CD4-positive, alpha-beta T cell (primary cell): ENCODE data around the gene DOCK9. TPM values are rescaled to one million over a fixed set of nuclear protein-coding genes. Genes with fewer than 3 reads are reported as not detected.

ENCODE experiments used
- ATAC-seq: fragments of 200-7000 bp; cut with Tn5 transposase; one replicate; pipeline ENCODE4 v1.10.0; 2022; ENCODE audit warnings: mild to moderate bottlenecking; ENCODE audit not compliant: poor library complexity
- CTCF ChIA-PET: fragments of 350-600 bp; sonication (Branson Sonifier 250); formaldehyde crosslinking; loops from one replicate; lab custom pipeline; 2021; ENCODE audit warnings: antibody characterized with exemption, inconsistent platforms; lab: Charles Lee
- POLR2A ChIA-PET: fragments of 350-600 bp; sonication (Branson Sonifier 250); formaldehyde crosslinking; loops from one replicate; lab custom pipeline; 2021; ENCODE audit warnings: antibody characterized with exemption, inconsistent platforms; lab: Charles Lee
- DNase-seq, 14 experiments: peaks; one replicate each; pipeline ENCODE4 v3.0.0-alpha.2; 2013 to 2020; ENCODE audit warnings: mixed read lengths in 2 of 14
- H3K27ac ChIP-seq, 2 donors: one replicate each; pipeline versions ENCODE4 v1.5.1 to v1.7.0; 2013; ENCODE audit warnings: low read length in 2 of 2, low read depth in 1 of 2, mild to moderate bottlenecking in 1 of 2
- H3K27me3 ChIP-seq, 2 experiments: 1 replicate in 1 of 2; 2 replicates in 1 of 2; pipeline versions ENCODE4 v1.6.1 to v1.7.0; 2013; ENCODE audit warnings: low read length in 2 of 2, control low read depth in 1 of 2, mild to moderate bottlenecking in 1 of 2, moderate library complexity in 1 of 2; ENCODE audit not compliant: insufficient read depth in 2 of 2, control insufficient read depth in 1 of 2
- H3K36me3 ChIP-seq: one replicate; pipeline ENCODE4 v1.6.1; 2013; ENCODE audit warnings: low read length, control low read depth; ENCODE audit not compliant: insufficient read depth
- H3K4me1 ChIP-seq: one replicate; pipeline ENCODE4 v1.6.1; 2013; ENCODE audit warnings: low read length, control low read depth; ENCODE audit not compliant: insufficient read depth
- H3K4me3 ChIP-seq: one replicate; pipeline ENCODE4 v1.5.1; 2013; ENCODE audit warnings: mild to moderate bottlenecking, low read length, moderate library complexity
- H3K9me3 ChIP-seq, 2 experiments: 1 replicate in 1 of 2; 2 replicates in 1 of 2; pipeline versions ENCODE4 v1.6.1 to v1.7.0; 2013; ENCODE audit warnings: low read length in 2 of 2, mild to moderate bottlenecking in 2 of 2, control low read depth in 1 of 2, moderate library complexity in 1 of 2; ENCODE audit not compliant: control insufficient read depth in 1 of 2, insufficient read depth in 1 of 2
- H3K27ac Mint-ChIP-seq: one replicate; pipeline ENCODE4 v1.8.0; 2020; ENCODE audit warnings: mixed read lengths
- H3K27me3 Mint-ChIP-seq: one replicate; pipeline ENCODE4 v1.8.0; 2021; ENCODE audit warnings: mixed read lengths
- H3K36me3 Mint-ChIP-seq: one replicate; pipeline ENCODE4 v1.8.0; 2021; ENCODE audit warnings: low read depth, mixed read lengths
- H3K4me1 Mint-ChIP-seq: one replicate; pipeline ENCODE4 v1.8.0; 2021; ENCODE audit warnings: low read depth, mixed read lengths
- H3K4me3 Mint-ChIP-seq: one replicate; pipeline ENCODE4 v1.8.0; 2020; ENCODE audit warnings: mild to moderate bottlenecking, mixed read lengths
- H3K9me3 Mint-ChIP-seq: one replicate; pipeline ENCODE4 v1.8.0; 2020; ENCODE audit warnings: mixed read lengths
- intact Hi-C, 2 experiments: fragments of 100-400 bp; cut with DNase I in 1 of 2; cut with micrococcal nuclease in 1 of 2; formaldehyde crosslinking; loops; one replicate each; pipeline versions ENCODE4 v1.15.1 to v1.9.0; 2023 to 2025; cut with DNase I, micrococcal nuclease
- total RNA-seq, 174 experiments: library from RNA in 2 of 174; stranded (reverse) in 2 of 174; gene quantifications; one replicate each; pipeline ENCODE4 v1.2.3 and lab custom pipeline; 2021 to 2026
- TF ChIP-seq, protein P1 (sequence below): fragments of 200-600 bp; IDR thresholded peaks from one replicate; pipeline ENCODE4 v1.8.0; 2022; ENCODE audit warnings: antibody characterized with exemption, mild to moderate bottlenecking

Gene DOCK9
- total RNA-seq, 2 experiments from 2014 or later: 76.3 to 79.3 TPM

DNA sequence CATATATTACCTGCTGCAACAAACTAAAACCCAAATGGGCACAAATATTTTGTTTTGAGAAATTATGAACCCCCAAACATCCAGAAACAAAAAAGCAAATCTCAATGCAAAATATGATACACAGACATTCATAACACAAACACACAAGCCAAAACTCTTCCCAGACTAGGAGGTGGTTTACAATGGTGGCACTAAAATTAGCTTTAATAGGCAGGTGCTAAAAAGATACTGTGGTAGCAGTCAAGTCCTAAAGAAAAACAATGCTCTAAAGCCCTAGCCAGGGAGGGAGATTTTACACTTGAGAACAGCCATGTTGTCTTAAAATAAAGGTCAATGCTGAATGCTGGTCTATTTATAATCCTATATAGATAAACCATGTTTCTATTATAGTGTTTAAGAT lies 65.0 kb downstream of the DOCK9 start:
- CTCF ChIA-PET: interaction anchor here (1.6 kb wide), 1 partner anchor 137 kb away, joined by 3 read pairs; no protein-coding TSS in a partner anchor
- Histone ChIP-seq H3K4me1 (peaks cover 8% of the 10 kb centered on the region), H3K4me3 (no peak overlapping the region), H3K36me3 (peaks cover 33% of the 10 kb centered on the region), H3K27ac (no peak overlapping the region), H3K27me3 (no peaks in the 10 kb centered on the region), H3K9me3 (no peaks in the 10 kb centered on the region)
- H3K9me3 Mint-ChIP-seq: no peaks in the 10 kb centered on the region
- intact Hi-C loops: loop anchor here in 1 of 2 experiments (10.0 kb wide), 2 partner anchors 82 to 122 kb away; no protein-coding TSS in a partner anchor
- no peaks in the 10 kb centered on the region for H3K27me3 Mint-ChIP-seq
- TF ChIP-seq, protein P1, sequence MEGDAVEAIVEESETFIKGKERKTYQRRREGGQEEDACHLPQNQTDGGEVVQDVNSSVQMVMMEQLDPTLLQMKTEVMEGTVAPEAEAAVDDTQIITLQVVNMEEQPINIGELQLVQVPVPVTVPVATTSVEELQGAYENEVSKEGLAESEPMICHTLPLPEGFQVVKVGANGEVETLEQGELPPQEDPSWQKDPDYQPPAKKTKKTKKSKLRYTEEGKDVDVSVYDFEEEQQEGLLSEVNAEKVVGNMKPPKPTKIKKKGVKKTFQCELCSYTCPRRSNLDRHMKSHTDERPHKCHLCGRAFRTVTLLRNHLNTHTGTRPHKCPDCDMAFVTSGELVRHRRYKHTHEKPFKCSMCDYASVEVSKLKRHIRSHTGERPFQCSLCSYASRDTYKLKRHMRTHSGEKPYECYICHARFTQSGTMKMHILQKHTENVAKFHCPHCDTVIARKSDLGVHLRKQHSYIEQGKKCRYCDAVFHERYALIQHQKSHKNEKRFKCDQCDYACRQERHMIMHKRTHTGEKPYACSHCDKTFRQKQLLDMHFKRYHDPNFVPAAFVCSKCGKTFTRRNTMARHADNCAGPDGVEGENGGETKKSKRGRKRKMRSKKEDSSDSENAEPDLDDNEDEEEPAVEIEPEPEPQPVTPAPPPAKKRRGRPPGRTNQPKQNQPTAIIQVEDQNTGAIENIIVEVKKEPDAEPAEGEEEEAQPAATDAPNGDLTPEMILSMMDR: no peak
- H3K4me3 Mint-ChIP-seq: no peak overlapping the region
- DNase-seq: no peak
- POLR2A ChIA-PET: no interaction called here
- peak overlapping the region; percentile 74 for H3K27ac Mint-ChIP-seq
- H3K4me1 Mint-ChIP-seq: peaks cover 49% of the 10 kb centered on the region
- peaks cover 67% of the 10 kb centered on the region for H3K36me3 Mint-ChIP-seq
- ATAC-seq: no peak

- TF ChIP-seq, protein P1: no peak
- intact Hi-C loops: loop anchor here in 1 of 2 experiments (10.0 kb wide), 2 partner anchors 84 to 124 kb away; no protein-coding TSS in a partner anchor
- Mint-ChIP-seq H3K4me3 (peak overlapping the region; percentile 70), H3K27ac (peak overlapping the region; percentile 91), H3K9me3 (no peaks in the 10 kb centered on the region), H3K27me3 (no peaks in the 10 kb centered on the region), H3K36me3 (peaks cover 68% of the 10 kb centered on the region), H3K4me1 (peaks cover 39% of the 10 kb centered on the region)
- Histone ChIP-seq H3K27ac (peak overlapping the region in 1 of 2 donors; percentile 4), H3K36me3 (peaks cover 34% of the 10 kb centered on the region), H3K4me1 (peaks cover 8% of the 10 kb centered on the region), H3K27me3 (no peaks in the 10 kb centered on the region), H3K4me3 (no peak overlapping the region), H3K9me3 (no peaks in the 10 kb centered on the region)
- peak in 10 of 14 experiments; percentile 5 to 77 (median 24) for DNase-seq
- ATAC-seq: peak; percentile 87
- ChIA-PET POLR2A (interaction anchor here (0.6 to 1.6 kb wide), 2 partner anchors 9 to 35 kb away, joined by 3 to 7 read pairs; no protein-coding TSS in a partner anchor), CTCF (interaction anchor here (0.5 to 1.8 kb wide), 2 partner anchors 123 to 348 kb away, joined by 3 to 4 read pairs; partner anchors contain the start of gene GPR18)
These were observed 67.3 kb downstream of the DOCK9 start for GRCh38 chr13:98910501-98910951.

GRCh38 chr13:98909016-98909415 lies 68.8 kb downstream of the DOCK9 start:
- ATAC-seq: no peak

More at GRCh38 chr13:98909016-98909415, 68.8 kb downstream of the DOCK9 start:
- ChIA-PET CTCF (interaction anchor here (1.8 kb wide), 1 partner anchor 125 kb away, joined by 4 read pairs; no protein-coding TSS in a partner anchor), POLR2A (no interaction called here)
- Mint-ChIP-seq H3K4me3 (no peak overlapping the region), H3K27ac (peak overlapping the region; percentile 91), H3K27me3 (no peaks in the 10 kb centered on the region), H3K36me3 (peaks cover 68% of the 10 kb centered on the region), H3K4me1 (peaks cover 34% of the 10 kb centered on the region), H3K9me3 (no peaks in the 10 kb centered on the region)
- Histone ChIP-seq H3K9me3 (no peaks in the 10 kb centered on the region), H3K4me3 (no peak overlapping the region), H3K27ac (no peak overlapping the region), H3K27me3 (no peaks in the 10 kb centered on the region), H3K4me1 (peaks cover 8% of the 10 kb centered on the region), H3K36me3 (peaks cover 28% of the 10 kb centered on the region)
- TF ChIP-seq, protein P1: no peak
- intact Hi-C loops: no loop called here
- peak in 1 of 14 experiments; percentile 42 for DNase-seq
